NCI-H524 (cell line): Measurements from ENCODE around the gene LRP11.
A peak's percentile ranks its signal among the peaks of the same experiment; 100 is the strongest.
"Not testable (repeated sequence)": the region's sequence is repeated elsewhere in the genome, so short reads cannot be mapped to it uniquely, and the experiment has no call there.

Experiments
- DNase-seq, 2 experiments: peaks; one replicate each; lab custom pipeline; 2025; lab: John Stamatoyannopoulos, UW

The LRP11 gene

GRCh38 chr6:149897855-149898744, 33.9 kb upstream of the LRP11 start, which contains the start of gene RAET1E:
Gene RAET1E, minus strand, starts transcription at chr6:149898113. Its CDS starts 7,212 bp downstream, at chr6:149890901.
- peak in 1 of 2 experiments; percentile 21 for DNase-seq

GRCh38 chr6:149897015-149897697, 33.0 kb upstream of the LRP11 start:
- DNase-seq: no peak

DNA sequence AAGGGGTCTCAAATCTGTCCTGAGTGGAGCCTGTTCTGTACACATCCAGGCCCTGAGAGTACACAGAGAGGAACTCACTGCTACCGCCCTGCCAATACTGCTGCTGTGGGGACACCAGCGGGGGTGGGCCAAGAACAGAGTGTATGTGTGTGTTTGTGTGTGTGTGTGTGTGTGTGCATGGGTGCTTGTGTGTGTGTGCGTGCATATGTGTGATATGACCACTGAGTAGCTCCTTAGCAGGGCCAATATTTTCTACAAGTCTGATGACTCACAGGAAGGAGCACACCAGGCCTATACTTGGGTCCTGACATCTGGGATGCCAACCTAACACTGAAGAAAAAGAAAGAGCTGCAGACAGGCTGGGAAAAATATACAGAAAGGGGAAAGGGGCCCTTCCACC, 32.3 kb upstream of the LRP11 start:
- no peak for DNase-seq

DNA sequence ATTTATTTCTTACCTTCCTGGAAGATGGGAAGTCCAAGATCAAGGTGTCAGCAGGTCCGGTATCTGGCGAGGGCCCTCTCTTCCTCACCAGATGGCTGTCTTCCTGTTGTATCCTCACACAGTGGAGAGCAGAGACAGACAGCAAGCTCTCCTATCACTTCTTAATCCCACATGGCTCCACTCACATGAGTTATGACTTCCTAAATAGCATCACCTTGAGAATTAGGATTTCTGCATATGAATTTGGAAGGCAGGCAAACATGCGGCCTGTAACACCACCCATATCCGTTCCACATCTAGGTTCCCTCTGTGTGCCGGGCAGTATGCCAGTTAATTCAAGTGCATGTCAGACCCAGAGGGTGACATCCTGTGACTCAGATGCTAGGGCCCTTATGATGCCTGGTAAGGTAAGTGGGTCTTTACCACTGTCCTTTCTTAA, 31.7 kb upstream of the LRP11 start:
- no peak for DNase-seq

DNA sequence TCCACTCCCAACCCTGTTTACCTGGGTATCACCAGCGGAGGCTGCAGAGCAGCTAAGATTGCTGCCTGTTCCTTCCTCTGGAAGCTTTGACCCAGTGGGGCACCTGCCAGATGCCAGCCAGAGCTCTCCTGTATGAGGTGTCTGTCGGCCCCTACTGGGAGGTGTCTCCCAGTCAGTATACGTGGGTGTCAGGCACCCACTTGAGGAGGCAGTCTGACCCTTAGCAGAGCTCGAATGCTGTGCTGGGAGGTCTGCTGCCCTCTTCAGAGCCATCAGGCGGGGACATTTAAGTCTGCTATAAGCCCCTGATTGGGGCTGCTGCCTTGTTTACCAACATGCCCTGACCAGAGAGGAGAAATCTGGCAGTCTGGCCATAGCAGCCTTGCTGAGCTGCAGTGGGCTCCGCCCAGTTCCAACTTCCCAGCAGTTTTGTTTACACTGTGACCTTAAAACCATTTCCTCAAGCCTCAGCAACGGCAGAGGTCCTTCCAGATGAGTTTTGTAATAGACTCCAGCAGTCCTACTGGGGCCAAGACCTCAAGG, 31.0 kb upstream of the LRP11 start:
- no peak for DNase-seq

DNA sequence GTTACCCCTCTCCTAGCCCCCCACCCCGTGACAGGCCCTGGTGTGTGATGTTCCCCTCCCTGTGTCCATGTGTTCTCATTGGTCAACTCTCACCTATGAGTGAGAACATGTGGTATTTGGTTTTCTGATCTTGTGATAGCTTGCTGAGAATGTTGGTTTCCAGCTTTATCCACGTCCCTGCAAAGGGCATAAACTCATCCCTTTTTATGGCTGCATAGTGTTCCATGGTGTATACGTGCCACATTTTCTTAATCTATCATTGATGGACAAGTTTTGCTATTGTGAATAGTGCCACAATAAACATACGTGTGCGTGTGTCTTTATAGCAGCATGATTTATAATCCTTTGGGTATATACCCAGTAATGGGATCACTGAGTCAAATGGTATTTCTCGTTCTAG, 27.7 kb upstream of the LRP11 start:
- not testable (repeated sequence) for DNase-seq

DNA sequence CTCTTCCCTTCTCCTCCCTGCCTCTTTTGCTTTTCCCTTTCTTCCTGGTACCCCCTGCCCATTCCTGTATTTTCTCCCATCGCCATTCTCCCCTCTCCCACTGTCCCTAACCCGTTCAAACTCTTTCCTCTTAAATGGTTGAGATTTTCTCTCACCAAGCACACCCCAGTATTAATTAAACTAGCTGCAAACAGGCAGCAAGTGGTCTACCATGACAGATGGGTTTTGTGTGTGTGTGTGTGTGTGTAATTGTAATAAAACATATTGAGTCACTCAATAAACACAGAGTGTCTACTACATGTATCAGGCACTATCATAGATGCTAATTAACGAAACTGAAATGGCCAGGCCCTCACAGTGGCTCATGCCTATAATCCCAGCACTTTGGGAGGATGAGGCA, 27.1 kb upstream of the LRP11 start:
- DNase-seq: no peak

GRCh38 chr6:149890629-149891045, 26.5 kb upstream of the LRP11 start:
- DNase-seq: no peak

DNA sequence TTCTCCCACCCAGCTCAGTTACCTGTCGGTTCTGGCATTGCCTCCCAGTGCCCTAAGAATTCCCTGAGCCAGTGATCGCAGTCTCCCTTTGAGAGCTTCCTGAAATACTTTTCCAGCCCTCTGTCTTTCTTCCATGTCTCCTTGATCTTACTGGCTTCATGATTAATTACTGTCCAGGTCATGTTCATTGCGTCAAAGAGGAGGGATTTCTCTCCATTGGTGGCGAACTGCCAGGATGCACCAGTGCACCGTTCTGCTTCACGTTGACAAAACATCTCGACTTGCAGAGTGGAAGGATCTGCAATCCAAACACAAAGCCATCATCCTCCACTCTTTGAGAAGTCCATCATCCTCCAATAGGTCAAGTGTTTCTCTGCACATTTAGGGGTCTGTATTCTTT, 25.2 kb upstream of the LRP11 start:
- no peak for DNase-seq

GRCh38 chr6:149888659-149889058, 24.5 kb upstream of the LRP11 start:
- DNase-seq: peak in 1 of 2 experiments; percentile 19

DNA sequence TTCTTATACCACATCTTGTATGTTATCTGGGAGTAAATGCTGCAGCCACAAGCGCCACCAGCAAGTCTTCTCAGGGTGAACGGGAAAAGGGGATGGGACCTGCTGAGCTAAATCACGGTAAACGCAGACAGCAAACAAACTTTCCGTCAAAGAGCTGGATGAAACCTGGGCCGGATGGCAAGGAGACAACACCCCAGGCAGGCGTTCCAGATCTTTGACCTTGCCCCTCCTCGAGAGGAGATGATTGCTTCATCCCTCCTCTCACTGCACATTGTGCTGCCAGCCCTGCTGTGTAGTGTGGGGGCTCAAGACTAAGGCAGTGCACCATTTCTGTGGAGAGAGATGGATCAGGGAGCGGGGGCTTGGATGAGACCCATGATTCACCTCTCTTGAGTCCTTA, 23.9 kb upstream of the LRP11 start:
- no peak for DNase-seq

GRCh38 chr6:149887343-149887742, 23.2 kb upstream of the LRP11 start:
- DNase-seq: no peak

GRCh38 chr6:149885888-149886287, 21.7 kb upstream of the LRP11 start:
- DNase-seq: no peak

DNA sequence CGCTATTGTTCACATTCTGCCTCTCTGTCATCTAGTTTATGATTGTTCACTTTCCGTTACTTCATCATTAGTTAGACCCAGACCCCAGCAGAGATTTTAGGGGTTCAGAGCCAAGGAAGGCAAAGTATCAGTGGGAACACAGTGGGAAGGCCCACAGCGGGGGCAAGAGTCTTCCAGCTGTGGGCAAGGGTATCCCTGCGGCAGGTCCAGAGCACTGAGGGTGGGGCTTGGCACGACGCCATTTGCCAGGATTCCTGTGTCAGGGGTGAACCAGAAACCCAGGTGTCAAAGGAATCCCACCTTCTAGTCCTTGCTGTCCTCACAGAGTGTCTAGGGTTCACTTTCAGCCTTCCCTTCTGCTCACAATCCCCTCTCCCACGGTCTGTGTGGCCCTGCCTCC, 20.5 kb upstream of the LRP11 start:
- no peak for DNase-seq

DNA sequence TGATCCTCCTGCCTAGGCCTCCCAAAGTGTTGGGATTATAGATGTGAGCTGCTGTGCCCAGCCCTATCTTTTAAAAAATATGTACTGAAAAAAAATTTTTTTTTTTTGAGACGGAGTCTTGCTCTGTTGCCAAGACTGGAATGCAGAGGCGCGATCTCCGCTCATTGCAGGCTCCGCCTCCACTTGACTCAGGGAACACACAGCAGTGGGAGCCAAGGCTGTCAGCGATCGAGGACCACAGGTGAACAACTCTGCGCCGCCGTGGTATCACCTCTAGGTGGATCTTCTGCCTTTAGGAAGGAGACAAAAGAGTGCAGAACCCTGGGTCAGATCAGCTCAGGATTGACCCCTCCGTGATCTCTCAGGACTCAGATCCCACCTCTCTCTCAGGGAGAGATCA, 20.1 kb upstream of the LRP11 start:
- peak in 1 of 2 experiments; percentile 31 for DNase-seq

DNA sequence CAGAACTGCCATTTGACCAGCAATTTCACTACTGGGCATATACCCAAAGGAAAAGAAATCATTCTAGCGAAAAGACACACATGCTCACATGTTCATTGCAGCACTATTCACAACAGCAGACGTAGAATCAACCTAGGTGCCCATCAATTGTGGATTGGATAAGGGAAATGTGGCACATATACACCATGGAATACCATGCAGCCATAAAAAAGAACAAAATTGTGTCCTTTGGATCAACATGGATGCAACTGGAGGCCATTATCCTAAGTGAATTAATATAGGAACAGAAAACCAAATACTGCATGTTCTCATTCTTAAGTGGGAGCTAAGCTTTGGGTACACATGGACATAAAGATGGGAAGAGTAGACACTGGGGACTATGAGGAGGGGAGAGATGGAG, 17.7 kb upstream of the LRP11 start:
- no peak for DNase-seq

- DNase-seq: peak in 1 of 2 experiments; percentile 29
Measured at GRCh38 chr6:149881066-149881766, 17.1 kb upstream of the LRP11 start.

GRCh38 chr6:149877659-149878058, 13.5 kb upstream of the LRP11 start:
- DNase-seq: no peak

DNA sequence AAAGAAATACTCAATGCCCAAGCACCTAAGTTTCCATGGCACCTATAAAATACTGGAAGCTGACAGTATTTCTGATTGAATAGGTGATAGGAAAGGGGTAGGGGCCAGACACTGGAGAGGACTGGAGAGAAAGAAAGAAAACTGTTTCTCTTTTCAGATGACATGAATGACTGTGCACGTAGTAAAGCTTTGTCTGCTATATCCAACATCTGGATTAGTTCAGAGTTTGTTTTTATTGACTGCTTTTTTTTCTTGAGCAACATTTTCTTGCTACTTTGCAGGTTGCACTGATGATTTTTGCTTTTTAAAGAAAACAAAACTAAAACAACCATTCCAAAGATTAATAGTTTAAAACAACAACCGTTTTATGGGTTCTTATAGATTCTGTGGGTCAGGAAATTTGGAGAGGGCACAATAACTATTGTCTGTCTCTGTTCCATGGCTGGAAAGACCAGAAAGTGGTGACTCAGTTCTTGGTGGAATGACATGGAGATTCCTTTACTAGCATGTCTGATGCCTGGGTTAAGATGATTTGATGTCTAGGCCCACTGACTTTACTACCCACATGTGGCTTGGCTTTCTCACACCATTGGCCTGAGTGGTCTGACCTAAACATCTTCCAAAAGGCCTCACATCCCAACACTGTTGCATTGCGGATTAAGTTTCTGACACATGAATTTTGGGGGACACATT, 12.2 kb upstream of the LRP11 start:
- DNase-seq: no peak

GRCh38 chr6:149872233-149872632, 8.1 kb upstream of the LRP11 start:
- DNase-seq: no peak

DNA sequence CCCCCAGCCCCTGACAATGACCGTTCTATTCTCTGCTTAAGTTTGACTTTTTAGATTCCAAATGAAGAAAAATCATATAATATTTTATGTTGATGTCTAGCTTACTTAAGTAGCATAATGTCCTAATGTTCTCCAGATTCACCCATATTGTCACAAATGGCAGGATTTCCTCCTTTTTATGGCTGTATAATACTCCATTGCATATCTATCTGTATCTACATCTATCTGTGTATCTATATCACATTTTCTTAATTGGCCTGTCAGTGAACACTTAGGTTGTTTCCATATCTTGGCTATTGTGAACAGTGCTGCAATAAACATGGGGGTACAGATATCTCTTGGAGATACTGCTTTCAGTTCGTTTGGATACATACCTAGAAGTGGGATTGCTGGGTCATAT, 7.0 kb upstream of the LRP11 start:
- DNase-seq: no peak
